Measurements from ENCODE around the gene FCHSD2.

GRCh38 chr11:72851726-72852125, 290.4 kb downstream of the FCHSD2 start:
- TF ChIP-seq CTCF (conservative IDR thresholded peaks at IDR 0.05 in 1 of 2, IDR thresholded peaks at IDR 0.05 in 1 of 2; ENCODE audit: low read depth in 1 of 2, low read length in 2 of 2) (no peak), EZH2 (IDR thresholded peaks at IDR 0.05; ENCODE audit: low read length, missing control alignments) (no peak)
